Hepatic stellate cell (primary cell): ENCODE results near the gene IFI6.

Experiments
- DNase-seq: peaks from one replicate; pipeline ENCODE4 v3.0.0; 2011; ENCODE audit warnings: low spot score

Gene IFI6

GRCh38 chr1:27672750-27673112 is 739 bp upstream of the IFI6 start:
- peak; percentile 59 for DNase-seq

DNA sequence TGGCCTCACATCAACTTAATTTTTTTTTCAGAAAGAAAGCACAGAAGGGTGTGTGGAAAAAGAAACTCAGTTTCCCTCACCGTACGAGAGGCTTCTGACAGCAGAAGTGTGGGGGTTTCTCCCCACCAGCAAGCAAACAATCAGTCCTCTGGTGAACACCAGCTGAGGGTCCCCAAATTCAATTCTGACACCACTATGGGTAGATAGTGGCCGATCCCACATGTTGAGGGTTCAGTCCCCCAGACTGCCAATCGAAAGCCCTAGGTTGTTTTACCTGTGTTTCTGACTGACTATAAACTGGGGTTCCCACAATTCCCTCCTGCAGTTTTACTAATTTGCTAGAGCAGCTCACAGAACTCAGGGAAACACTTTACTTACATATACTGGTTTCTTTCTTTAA is 2.1 kb downstream of the IFI6 start:
- DNase-seq, result no peak

DNA sequence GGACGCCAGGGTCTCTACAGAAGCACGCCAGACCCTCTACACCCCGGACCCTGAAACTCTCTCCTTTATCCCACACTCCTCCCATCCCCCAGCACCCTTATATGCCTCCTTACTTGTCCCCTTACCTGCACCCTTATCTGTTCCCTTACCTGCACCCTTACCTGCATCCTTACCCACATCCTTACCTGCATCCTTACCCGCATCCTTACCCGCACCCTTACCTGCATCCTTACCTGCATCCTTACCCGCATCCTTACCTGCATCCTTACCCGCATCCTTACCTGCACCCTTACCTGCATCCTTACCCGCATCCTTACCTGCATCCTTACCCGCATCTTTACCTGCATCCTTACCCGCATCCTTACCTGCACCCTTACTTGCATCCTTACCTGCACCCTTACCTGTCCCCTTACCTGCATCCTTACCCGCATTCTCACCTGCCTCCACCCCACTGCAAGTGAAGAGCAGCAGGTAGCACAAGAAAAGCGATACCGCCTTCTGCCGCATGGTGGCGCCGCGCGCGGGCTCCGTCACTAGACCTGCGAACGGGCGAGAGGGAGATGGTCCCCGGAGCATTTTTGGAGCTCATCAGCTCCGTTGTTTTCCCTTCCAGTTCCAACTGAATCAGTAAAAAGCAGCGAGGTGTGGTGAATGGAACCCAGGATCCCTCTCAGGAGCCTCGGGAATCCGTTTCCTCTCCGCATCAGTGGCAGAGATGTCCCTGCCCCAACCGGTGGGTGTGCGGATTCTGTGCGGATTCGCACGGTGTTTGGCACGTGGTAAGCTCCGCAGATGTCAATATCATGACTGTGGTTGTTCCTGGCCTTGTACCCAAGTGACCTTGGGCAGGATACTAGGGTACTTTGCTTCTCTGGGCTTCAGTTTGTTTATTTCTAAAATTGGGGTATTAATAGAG is 2.9 kb downstream of the IFI6 start:
- peak; percentile 72 for DNase-seq

DNA sequence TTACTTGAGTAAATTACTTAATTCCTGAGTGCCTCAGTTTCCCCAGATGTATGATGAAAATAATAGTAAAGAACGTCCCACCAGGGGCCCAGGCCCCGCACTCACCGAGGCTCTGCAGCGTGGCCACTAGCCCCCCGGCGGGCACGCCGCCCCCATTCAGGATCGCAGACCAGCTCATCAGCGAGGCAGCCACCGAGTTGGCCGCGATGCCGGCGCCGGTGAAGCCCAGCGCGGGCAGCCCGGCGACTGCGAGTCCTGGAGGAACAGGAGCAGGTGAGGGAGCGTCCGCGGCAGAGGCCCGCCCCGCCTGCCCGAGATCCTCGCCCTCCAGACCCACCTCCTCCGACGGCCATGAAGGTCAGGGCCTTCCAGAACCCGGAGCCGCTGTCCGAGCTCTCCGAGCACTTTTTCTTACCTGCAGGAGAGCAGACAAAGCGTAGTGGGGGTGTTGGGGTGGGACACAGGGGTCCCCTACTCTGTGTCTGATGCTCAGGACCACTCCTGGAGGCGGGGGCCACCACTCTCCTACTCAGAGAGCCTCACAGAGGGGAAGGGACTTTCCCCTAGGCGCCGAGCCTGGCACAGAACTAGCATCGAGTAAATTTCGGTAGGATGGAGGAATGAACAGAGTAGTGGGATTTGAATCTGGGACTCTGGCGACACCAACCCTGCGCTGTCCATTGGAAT is 3.7 kb downstream of the IFI6 start:
- DNase-seq, result no peak

DNA sequence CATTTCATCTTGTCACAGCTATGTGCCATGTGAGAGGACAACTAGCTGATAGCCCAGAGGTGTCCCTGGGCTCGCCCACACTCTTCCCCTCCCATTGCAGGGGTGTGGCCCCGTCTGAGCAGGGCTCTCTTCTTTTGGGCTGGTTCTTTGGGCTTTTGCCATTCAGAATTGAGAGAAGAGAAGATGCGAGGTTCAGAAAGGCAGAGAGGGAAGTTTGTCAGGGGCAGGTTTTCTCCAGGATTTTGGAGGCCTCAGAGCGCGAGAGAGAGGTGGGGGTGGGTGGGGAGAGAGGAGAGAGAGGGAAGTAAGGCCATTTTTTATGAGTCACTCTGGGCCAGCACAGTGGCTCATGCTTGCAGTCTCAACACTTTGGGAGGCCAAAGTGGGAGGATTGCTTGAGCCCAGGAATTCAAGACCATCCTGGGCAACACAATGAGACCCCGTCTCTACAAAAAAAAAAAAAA is 5.2 kb downstream of the IFI6 start:
- DNase-seq, result no peak

DNA sequence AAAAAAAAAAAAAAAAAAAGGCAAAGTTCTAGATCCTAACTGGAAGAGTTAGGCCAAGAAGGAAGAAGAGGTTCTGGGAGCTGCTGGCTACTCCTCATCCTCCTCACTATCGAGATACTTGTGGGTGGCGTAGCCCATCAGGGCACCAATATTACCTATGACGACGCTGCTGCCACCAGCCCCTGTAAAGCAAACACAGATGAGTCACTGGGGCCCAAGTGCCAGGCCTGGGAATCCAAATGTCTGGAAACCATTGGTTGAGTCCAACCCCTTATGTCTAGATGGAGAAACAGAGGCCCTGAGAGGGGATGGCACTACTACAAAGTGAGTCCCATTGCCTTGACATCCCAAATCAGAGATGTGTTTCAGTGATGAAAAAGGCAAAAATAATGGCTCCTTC is 5.7 kb downstream of the IFI6 start:
- no peak for DNase-seq

DNA sequence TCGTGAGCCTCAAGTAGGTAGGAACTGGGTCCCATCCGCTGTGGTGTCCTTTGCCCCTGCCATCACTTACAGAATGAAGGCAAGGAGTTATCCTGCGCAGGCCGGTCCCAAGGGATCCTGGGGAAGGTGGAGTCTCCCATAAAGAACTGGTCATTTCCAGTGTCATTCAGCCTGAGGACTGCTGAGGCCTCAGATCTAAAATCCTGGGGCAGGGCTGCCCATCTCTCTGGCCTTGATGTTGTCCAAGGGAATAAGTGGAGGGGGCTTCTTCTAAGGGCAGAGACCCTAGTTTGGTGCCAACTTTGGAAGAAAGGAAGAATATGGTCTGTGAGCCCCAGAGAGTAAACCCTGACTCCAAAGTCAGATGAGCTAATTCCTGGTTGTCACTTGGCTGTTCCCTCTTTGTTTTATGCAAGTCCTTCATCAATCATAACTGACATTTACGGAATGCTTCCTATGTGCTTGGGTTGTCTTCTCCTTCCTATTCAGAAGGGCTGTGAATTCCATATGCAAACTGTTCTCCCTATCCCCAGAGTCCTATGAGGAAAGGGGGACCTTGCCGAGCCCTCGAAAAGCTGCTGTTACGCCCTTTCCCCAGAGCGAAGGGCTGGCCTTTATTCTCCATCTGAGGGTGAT is 6.9 kb downstream of the IFI6 start:
- DNase-seq, result no peak

DNA sequence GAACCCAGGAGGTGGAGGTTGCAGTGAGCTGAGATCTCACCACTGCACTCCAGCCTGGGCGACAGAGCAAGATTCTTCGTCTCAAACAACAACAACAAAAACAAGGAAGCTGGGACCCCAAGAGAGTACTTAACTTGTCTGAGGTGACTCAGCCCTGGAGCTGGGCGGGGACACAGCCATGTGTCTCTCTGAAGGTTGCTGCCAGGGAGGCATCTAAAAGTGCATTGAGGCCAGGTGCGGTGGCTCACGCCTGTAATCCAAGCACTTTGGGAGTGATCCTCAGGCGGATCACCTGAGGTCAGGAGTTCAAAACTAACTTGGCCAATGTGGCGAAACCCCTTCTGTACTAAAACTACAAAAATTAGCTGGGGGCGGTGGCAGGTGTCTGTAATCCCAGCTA is 7.7 kb downstream of the IFI6 start:
- no peak for DNase-seq

GRCh38 chr1:27662707-27663393 is 9.1 kb downstream of the IFI6 start:
- peak; percentile 86 for DNase-seq

DNA sequence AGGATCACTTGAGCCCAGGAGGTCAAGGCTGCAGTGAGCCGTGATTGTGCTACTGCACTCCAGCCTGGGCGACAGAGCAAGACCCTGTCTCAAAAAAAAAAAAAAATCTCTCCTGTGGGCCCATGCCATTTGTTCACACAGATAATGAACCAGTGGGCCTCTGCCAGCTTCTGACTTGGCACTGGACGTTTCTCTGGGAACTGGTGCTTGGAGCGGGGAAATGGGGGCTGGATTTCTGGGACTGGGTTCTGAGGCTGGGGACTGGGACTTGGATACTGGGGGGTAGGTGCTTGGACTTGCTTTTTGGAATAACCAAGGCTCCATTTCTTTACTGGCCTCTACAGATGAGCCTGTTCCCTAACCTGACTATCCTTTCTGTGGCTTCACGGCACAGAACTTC is 9.7 kb downstream of the IFI6 start:
- DNase-seq, result no peak

DNA sequence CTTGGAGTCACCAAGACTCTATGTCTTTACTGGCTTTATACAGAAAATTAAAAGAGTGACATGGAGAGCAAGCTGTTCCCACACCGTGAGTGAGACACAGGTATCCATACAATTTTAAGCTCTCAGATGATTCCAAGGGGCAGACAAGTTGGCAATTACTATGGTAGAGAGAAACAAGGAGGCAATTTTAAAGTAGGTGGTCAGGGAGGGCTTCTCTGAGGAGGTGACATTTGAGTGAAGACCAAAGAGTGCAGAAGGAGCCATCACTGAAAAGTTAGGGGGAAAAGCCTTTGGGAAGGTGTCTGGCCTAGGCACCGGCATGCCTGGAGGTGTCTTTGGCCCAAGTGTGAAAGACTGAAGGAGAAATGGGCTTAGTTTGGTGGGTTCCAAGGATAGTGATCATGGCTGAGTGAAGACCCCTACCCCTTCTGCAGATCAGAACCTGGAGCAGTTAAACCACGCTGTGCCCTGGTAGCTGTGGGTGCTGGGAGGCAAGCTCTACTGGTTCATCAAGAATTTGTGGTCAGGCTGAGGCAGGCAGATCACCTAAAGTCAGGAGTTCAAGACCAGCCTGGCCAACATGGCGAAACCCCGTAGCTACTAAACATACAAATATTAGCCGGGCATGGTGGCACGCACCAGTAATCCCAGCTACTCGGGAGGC is 10.4 kb downstream of the IFI6 start:
- DNase-seq, result no peak

DNA sequence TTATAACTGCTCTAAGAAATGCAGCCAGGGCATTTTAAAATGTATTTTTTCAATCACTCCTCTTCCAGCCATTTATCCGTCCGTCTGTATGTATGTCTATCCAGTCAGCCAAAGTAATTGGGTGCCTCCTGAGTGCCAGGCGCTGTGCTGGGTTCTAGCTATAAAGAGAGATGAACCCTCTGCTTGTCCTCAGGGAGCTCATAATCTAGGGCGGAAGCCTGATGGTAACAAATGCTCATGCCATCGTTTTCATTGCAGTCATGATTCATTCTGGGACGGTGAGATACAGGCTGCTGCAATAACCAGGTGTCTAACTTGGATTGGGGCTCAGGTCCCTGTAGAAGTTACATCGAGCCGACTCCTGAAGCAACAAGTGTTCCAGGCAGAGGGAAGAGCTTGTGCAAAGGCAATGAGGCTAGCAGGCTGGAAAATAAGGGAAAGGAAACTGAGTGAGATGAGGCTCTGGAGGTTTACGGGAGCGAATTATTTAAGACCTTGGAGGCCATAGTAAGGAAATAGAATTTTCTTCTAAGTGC is 11.6 kb downstream of the IFI6 start:
- DNase-seq, result no peak

- DNase-seq, result peak; percentile 83
Observed at GRCh38 chr1:27659497-27660299, 12.3 kb downstream of the IFI6 start.

GRCh38 chr1:27658951-27659496 is 13.0 kb downstream of the IFI6 start:
- DNase-seq, result peak; percentile 73

DNA sequence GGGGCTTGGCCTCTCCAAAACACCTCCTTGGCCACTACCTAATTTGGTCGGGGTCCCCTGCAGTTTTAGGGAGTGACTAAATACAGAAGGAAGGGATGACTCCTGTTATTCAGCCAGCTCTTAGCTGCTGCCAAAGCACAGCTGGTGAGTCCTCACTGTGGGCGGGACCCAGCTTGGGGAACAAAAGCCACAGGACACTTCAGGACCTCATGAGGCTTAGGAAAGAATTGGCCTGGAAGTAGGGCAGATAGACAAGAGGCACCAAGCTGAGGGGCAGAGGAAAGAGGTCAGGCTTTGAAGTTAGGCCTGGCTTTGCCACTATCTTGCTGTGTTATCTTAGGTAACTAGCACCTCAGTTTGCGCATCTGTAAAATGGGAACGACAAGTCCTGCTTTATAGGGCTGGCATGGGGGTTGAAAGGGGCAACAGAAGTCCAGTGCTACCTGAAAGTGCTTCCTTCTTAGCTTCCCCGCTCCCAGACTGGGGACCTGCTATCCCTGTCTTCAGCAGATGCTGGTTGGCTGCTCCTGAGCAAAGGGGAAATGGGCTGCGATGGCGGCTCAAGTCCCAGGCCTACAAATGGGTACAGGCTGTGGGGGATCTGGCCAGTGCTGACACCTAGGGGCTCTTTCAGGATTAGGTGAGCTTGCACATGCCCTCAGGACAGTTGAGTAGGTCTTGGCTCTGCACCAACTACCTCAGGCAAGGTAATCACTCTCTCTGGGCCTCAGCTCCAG is 15.7 kb downstream of the IFI6 start:
- peak; percentile 71 for DNase-seq

- DNase-seq, result no peak
Observed at GRCh38 chr1:27655151-27655937, 16.6 kb downstream of the IFI6 start.

GRCh38 chr1:27652111-27652864 is 19.7 kb downstream of the IFI6 start:
- DNase-seq, result no peak

DNA sequence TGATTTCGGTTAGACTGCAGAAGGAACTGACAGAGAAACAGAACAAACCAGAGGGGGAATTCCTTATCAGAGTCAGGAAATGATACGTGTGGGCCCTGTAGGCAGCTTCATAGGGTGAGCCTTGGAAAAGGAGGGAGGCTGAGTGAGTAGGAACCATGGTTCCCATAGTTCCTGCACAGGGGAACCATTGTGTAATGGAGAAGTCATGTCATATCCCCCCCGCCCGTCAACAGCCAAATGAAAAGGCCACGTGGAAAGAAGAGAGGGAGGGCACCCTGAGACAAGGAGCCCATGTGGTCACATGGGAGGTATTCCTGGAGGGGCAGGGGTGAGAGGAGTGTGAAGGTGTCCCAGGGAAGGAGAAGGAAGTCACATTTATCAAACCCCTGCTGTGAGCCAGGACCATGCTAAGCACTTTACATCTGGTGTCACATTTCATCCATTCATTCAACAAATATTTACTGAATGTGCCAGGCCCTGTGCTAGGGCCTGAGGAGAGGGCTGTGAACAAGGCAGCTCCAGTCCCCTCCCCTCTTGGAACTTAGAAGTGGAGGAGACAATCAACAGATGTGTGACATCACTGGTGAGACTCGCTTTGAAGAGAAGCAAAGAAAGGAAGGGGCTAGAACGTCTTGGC is 21.3 kb downstream of the IFI6 start:
- no peak for DNase-seq
